Measurements from ENCODE around the gene UBR1.

UBR1 gene

GRCh38 chr15:43106486-43106829 lies 620 bp upstream of the UBR1 start:
- no peak for DNase-seq

- peak in 2 of 6 experiments; percentile 20 to 38 for DNase-seq
Observed at GRCh38 chr15:43105077-43105736, 631 bp downstream of the UBR1 start.

GRCh38 chr15:43104426-43104825 lies 1.4 kb downstream of the UBR1 start:
- no peak for DNase-seq

- no peak for DNase-seq
Observed at GRCh38 chr15:43103907-43104306, 1.9 kb downstream of the UBR1 start.

- no peak for DNase-seq
Observed at GRCh38 chr15:43102187-43102586, 3.7 kb downstream of the UBR1 start.

- no peak for DNase-seq
Observed at GRCh38 chr15:43100971-43101370, 4.9 kb downstream of the UBR1 start.

GRCh38 chr15:43099105-43099845 lies 6.6 kb downstream of the UBR1 start:
- no peak for DNase-seq

- DNase-seq, result no peak
Observed at GRCh38 chr15:43096411-43096810, 9.4 kb downstream of the UBR1 start.

- no peak for DNase-seq
Observed at GRCh38 chr15:43095708-43096347, 10.0 kb downstream of the UBR1 start.

- no peak for DNase-seq
Observed at GRCh38 chr15:43095243-43095642, 10.6 kb downstream of the UBR1 start.

GRCh38 chr15:43094416-43095030 lies 11.3 kb downstream of the UBR1 start:
- DNase-seq, result no peak

GRCh38 chr15:43093026-43093425 lies 12.8 kb downstream of the UBR1 start:
- no peak for DNase-seq

- no peak for DNase-seq
Observed at GRCh38 chr15:43091859-43092258, 14.0 kb downstream of the UBR1 start.

- DNase-seq, result no peak
Observed at GRCh38 chr15:43086551-43086950, 19.3 kb downstream of the UBR1 start.

GRCh38 chr15:43085921-43086320 lies 19.9 kb downstream of the UBR1 start:
- no peak for DNase-seq

- no peak for DNase-seq
Observed at GRCh38 chr15:43082509-43082908, 23.3 kb downstream of the UBR1 start.

- no peak for DNase-seq
Observed at GRCh38 chr15:43081283-43081682, 24.6 kb downstream of the UBR1 start.

GRCh38 chr15:43071451-43071850 lies 34.4 kb downstream of the UBR1 start:
- DNase-seq, result no peak

- DNase-seq, result no peak
Observed at GRCh38 chr15:43070893-43071292, 34.9 kb downstream of the UBR1 start.

GRCh38 chr15:43070249-43070648 lies 35.6 kb downstream of the UBR1 start:
- DNase-seq, result no peak

- no peak for DNase-seq
Observed at GRCh38 chr15:43067717-43068461, 37.9 kb downstream of the UBR1 start.

- DNase-seq, result no peak
Observed at GRCh38 chr15:43056696-43057095, 49.1 kb downstream of the UBR1 start.

- DNase-seq, result no peak
Observed at GRCh38 chr15:43052860-43053259, 53.0 kb downstream of the UBR1 start.

Data from stimulated activated naive CD4-positive, alpha-beta T cell (primary cell).